Fibroblast of lung (primary cell): ENCODE data around the gene PLCXD3.

Experiments used
- EZH2 ChIP-seq: IDR thresholded peaks from 2 replicates; pipeline ENCODE4 v1.5.1; 2012; ENCODE audit warnings: low read length, control low read depth, mild to moderate bottlenecking; ENCODE audit errors: missing control alignments
- TF ChIP-seq, protein P1 (sequence below), 2 donors: IDR thresholded peaks in 1 of 2; conservative IDR thresholded peaks in 1 of 2; 1 replicate in 1 of 2; 2 replicates in 1 of 2; pipeline ENCODE4 v1.5.1; 2011 to 2012; ENCODE audit warnings: low read length in 2 of 2, control low read depth in 1 of 2, inconsistent platforms in 1 of 2, low read depth in 1 of 2, mild to moderate bottlenecking in 1 of 2

DNA sequence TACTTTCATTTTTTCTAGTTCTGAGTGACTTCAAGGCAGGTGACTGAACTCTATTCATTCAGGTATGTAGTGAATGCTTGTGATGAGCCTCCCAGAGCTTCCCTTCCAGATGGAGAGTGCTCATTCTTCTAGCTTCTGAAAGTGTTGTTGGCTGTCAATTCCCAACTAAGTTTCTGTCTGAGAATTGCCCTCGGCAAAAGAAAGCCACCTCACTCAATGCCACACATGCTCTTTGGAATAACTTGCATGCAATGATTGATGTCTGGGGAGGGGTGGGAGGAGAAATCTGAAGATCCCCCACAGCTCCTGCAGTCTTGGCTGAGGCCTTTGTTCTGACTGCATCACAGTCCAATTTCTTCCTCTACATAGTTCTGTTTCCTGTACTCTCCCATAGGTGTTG lies 173.9 kb downstream of the PLCXD3 start:
- TF ChIP-seq EZH2 = no peak
- TF ChIP-seq, protein P1, sequence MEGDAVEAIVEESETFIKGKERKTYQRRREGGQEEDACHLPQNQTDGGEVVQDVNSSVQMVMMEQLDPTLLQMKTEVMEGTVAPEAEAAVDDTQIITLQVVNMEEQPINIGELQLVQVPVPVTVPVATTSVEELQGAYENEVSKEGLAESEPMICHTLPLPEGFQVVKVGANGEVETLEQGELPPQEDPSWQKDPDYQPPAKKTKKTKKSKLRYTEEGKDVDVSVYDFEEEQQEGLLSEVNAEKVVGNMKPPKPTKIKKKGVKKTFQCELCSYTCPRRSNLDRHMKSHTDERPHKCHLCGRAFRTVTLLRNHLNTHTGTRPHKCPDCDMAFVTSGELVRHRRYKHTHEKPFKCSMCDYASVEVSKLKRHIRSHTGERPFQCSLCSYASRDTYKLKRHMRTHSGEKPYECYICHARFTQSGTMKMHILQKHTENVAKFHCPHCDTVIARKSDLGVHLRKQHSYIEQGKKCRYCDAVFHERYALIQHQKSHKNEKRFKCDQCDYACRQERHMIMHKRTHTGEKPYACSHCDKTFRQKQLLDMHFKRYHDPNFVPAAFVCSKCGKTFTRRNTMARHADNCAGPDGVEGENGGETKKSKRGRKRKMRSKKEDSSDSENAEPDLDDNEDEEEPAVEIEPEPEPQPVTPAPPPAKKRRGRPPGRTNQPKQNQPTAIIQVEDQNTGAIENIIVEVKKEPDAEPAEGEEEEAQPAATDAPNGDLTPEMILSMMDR (conservative IDR thresholded peaks at IDR 0.05 in 1 of 2, IDR thresholded peaks at IDR 0.05 in 1 of 2; ENCODE audit: low read depth in 1 of 2, low read length in 2 of 2) = no peak
